Activated B cell treated with CpG ODN at 0.5 μM for 24 hours (primary cell): ENCODE data around the gene RETREG2. TPM values are rescaled to one million over a fixed set of nuclear protein-coding genes. Genes with fewer than 3 reads are reported as not detected.

Experiments
- ATAC-seq: fragments of 200-7000 bp; cut with Tn5 transposase; one replicate; pipeline ENCODE4 v1.10.0; 2021; ENCODE audit warnings: low read depth, mild to moderate bottlenecking, moderate library complexity
- CTCF ChIA-PET: fragments of 350-600 bp; sonication (Branson Sonifier 250); formaldehyde crosslinking; loops from one replicate; lab custom pipeline; 2021; ENCODE audit warnings: antibody characterized with exemption; lab: Charles Lee
- POLR2A ChIA-PET: fragments of 350-600 bp; sonication (Branson Sonifier 250); formaldehyde crosslinking; loops from one replicate; lab custom pipeline; 2021; ENCODE audit warnings: antibody characterized with exemption; lab: Charles Lee
- DNase-seq: peaks from one replicate; pipeline ENCODE4 v3.0.0; 2022
- H3K27ac Mint-ChIP-seq: one replicate; pipeline ENCODE4 v1.8.0; 2020; ENCODE audit warnings: mixed read lengths
- H3K27me3 Mint-ChIP-seq: one replicate; pipeline ENCODE4 v1.8.0; 2021; ENCODE audit warnings: mixed read lengths
- H3K36me3 Mint-ChIP-seq: one replicate; pipeline ENCODE4 v1.8.0; 2021; ENCODE audit warnings: low read depth, mixed read lengths
- H3K4me1 Mint-ChIP-seq: one replicate; pipeline ENCODE4 v1.8.0; 2021; ENCODE audit warnings: mixed read lengths
- H3K4me3 Mint-ChIP-seq: one replicate; pipeline ENCODE4 v1.8.0; 2020; ENCODE audit warnings: mild to moderate bottlenecking, mixed read lengths
- H3K9me3 Mint-ChIP-seq: one replicate; pipeline ENCODE4 v1.8.0; 2020; ENCODE audit warnings: mixed read lengths
- CTCF ChIP-seq: fragments of 200-600 bp; IDR thresholded peaks from one replicate; pipeline ENCODE4 v1.8.0; 2022; ENCODE audit warnings: antibody characterized with exemption, mild to moderate bottlenecking
- intact Hi-C: fragments of 100-400 bp; cut with micrococcal nuclease; formaldehyde crosslinking; loops from one replicate; pipeline ENCODE4 v1.15.1; 2024
- total RNA-seq: library from RNA; stranded (reverse); gene quantifications from 2 replicates; pipeline ENCODE4 v1.2.3, GENCODE V29; 2022

Gene RETREG2
- total RNA-seq, 1 donor from 2014 or later = 78.6 TPM

GRCh38 chr2:219167997-219168396, 10.1 kb upstream of the RETREG2 start:
- H3K9me3 Mint-ChIP-seq = no peaks in the 10 kb centered on the region
- DNase-seq = no peak
- H3K27me3 Mint-ChIP-seq = no peaks in the 10 kb centered on the region
- no peak overlapping the region for H3K4me3 Mint-ChIP-seq
- intact Hi-C loops = no loop called here
- H3K27ac Mint-ChIP-seq = no peak overlapping the region
- ATAC-seq = no peak
- CTCF ChIA-PET = no interaction called here
- H3K4me1 Mint-ChIP-seq = no peaks in the 10 kb centered on the region
- no peak for TF ChIP-seq CTCF
- POLR2A ChIA-PET = no interaction called here
- peaks cover 30% of the 10 kb centered on the region for H3K36me3 Mint-ChIP-seq

GRCh38 chr2:219168526-219168925, 9.5 kb upstream of the RETREG2 start:
- no peak for ATAC-seq
- H3K27ac Mint-ChIP-seq = no peak overlapping the region
- CTCF ChIA-PET = no interaction called here

GRCh38 chr2:219168932-219169331, 9.1 kb upstream of the RETREG2 start:
- H3K27me3 Mint-ChIP-seq = no peaks in the 10 kb centered on the region
- H3K9me3 Mint-ChIP-seq = no peaks in the 10 kb centered on the region
- H3K4me1 Mint-ChIP-seq = peaks cover 3% of the 10 kb centered on the region
- CTCF ChIA-PET = interaction anchor here (1.0 kb wide), 1 partner anchor 46 kb away, joined by 3 read pairs; no protein-coding TSS in a partner anchor
- intact Hi-C loops = no loop called here
- no peak for ATAC-seq
- no peak for TF ChIP-seq CTCF
- no peak for DNase-seq
- H3K27ac Mint-ChIP-seq = no peak overlapping the region
- peaks cover 37% of the 10 kb centered on the region for H3K36me3 Mint-ChIP-seq
- no peak overlapping the region for H3K4me3 Mint-ChIP-seq
- POLR2A ChIA-PET = no interaction called here

More at GRCh38 chr2:219168526-219168925, 9.5 kb upstream of the RETREG2 start:
- H3K4me1 Mint-ChIP-seq = no peaks in the 10 kb centered on the region
- intact Hi-C loops = no loop called here
- H3K4me3 Mint-ChIP-seq = no peak overlapping the region
- H3K9me3 Mint-ChIP-seq = no peaks in the 10 kb centered on the region
- H3K27me3 Mint-ChIP-seq = no peaks in the 10 kb centered on the region
- POLR2A ChIA-PET = no interaction called here
- H3K36me3 Mint-ChIP-seq = peaks cover 34% of the 10 kb centered on the region
- no peak for TF ChIP-seq CTCF
- no peak for DNase-seq

- TF ChIP-seq CTCF = no peak
- no peak for ATAC-seq
- intact Hi-C loops = no loop called here
- H3K36me3 Mint-ChIP-seq = peaks cover 48% of the 10 kb centered on the region
- no peaks in the 10 kb centered on the region for H3K27me3 Mint-ChIP-seq
- H3K9me3 Mint-ChIP-seq = no peaks in the 10 kb centered on the region
- H3K4me1 Mint-ChIP-seq = peaks cover 12% of the 10 kb centered on the region
- POLR2A ChIA-PET = interaction anchor here (1.5 to 2.3 kb wide), 4 partner anchors 41 to 126 kb away, joined by 9 to 16 read pairs (median 10); partner anchors contain the start of genes ANKZF1, ATG9A and DNAJB2
- CTCF ChIA-PET = interaction anchor here (1.0 to 3.5 kb wide), 9 partner anchors 11 to 133 kb away, joined by 3 to 30 read pairs (median 6); partner anchors contain the start of gene NHEJ1
- H3K27ac Mint-ChIP-seq = no peak within 1 kb of the TSS
- no peak within 1 kb of the TSS for H3K4me3 Mint-ChIP-seq
- DNase-seq = no peak
These were observed 8.0 kb upstream of the RETREG2 start, which contains the start of gene SLC23A3 for GRCh38 chr2:219169930-219170654. Gene SLC23A3, minus strand, starts transcription at chr2:219170029. Its CDS starts 45 bp downstream, at chr2:219169984.

- peak; percentile 40 for ATAC-seq
- no peak overlapping the region for H3K4me3 Mint-ChIP-seq
- no peaks in the 10 kb centered on the region for H3K27me3 Mint-ChIP-seq
- TF ChIP-seq CTCF = no peak
- H3K9me3 Mint-ChIP-seq = no peaks in the 10 kb centered on the region
- DNase-seq = no peak
- peaks cover 21% of the 10 kb centered on the region for H3K4me1 Mint-ChIP-seq
- peaks cover 59% of the 10 kb centered on the region for H3K36me3 Mint-ChIP-seq
- ChIA-PET CTCF (interaction anchor here (0.6 to 3.5 kb wide), 19 partner anchors 8 to 132 kb away, joined by 3 to 30 read pairs (median 5); partner anchors contain the start of genes ANKZF1, GLB1L, NHEJ1 and STK16), POLR2A (interaction anchor here (1.0 to 2.3 kb wide), 6 partner anchors 36 to 124 kb away, joined by 5 to 16 read pairs (median 10); partner anchors contain the start of genes ANKZF1, ATG9A, DNAJB2 and TUBA4A)
- intact Hi-C loops = loop anchor here (1.0 kb wide), 3 partner anchors 11 to 127 kb away; partner anchors contain the start of gene NHEJ1
- no peak overlapping the region for H3K27ac Mint-ChIP-seq
These were observed 6.8 kb upstream of the RETREG2 start for GRCh38 chr2:219171231-219171651.
